T-helper 1 cell (primary cell): Measurements from ENCODE around the gene NDOR1.

Source experiments
- DNase-seq, 5 donors: peaks; one replicate each; pipeline ENCODE4 v3.0.0-alpha.2; 2012 to 2020

Gene NDOR1

DNA sequence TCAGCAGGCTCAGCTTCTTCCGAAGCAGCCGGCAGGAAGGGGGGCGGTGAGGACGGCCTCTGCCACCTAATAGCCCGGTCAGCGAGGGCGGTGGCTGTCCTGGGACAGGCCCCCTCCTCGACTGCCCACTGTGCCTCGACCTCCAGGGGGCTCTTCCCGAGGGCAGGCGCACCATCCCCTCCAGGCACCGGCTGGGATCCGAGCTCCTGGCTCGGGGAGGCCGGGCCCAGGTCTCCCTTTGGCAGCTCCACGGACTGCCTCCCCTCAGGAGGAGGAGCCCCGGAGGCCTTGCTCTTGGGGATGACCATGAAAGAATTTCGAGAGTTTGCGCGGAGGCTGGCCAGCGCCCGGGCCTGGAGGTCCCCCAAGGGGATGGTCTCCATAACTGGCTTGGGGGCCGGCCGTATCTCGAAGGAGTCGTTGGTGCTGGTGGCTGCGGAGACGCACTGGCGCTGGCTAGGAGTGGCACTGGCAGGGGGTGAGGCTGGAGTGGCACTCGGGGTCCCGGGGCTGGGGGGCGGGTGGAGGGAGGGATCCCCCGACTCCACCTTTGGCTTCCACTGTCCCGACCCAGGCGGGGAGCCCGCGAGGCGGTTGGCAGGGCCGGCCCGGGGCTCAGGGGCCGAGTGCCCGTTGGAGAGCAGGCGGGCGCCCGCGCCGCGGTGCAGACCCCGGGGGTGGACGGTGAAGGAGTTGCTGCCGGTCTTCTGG lies 5.9 kb upstream of the NDOR1 start:
- DNase-seq: no peak

DNA sequence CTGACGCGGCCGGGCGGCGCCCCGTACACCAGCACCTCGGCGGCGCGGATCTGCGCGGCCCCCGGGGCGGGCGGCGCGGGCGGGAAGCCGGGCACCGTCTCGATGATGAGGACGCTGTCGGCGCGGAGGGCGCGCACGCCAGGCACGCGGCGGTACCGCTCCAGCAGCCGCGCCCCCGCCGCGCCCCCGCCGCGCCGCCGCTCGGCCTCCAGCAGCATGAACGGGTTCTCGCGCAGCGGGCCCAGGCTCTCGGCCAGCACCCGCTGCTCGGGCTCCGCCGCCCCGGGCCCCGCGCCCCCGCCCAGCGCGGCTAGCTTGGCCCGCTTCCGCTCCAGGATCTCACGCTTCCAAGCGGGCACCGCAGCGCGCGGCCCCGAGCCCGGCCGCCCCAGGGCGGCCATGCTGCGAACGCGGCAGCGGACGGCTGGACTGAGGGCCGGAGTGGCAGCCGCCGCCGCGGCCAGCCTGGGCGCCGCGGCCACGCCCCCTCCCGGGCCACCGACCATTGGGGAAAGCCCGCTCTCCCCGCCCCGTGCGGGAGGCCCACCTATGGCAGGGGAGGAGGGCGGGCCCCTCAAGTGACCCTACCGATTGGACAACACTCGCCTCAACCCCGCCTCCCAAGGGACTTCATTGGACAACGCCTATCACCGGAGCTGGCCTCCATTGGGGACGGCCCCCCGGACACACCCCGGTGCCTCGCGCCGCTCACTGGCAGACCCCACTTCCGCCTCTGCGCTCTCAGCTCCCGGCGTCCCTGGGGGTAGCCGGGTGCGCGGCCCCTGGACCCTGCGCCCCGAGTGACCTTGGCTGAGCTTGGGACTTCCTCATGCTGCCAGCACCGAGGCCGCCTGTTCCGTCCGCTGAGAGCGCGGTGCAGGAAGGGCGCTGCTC lies 4.9 kb upstream of the NDOR1 start, which contains the start of gene TPRN:
Gene TPRN, minus strand, starts transcription at position 431 of the 894 bp plus-strand sequence. Its CDS starts 30 bp downstream, at position 401.
- peak; percentile 96 to 98 (median 97) for DNase-seq

DNA sequence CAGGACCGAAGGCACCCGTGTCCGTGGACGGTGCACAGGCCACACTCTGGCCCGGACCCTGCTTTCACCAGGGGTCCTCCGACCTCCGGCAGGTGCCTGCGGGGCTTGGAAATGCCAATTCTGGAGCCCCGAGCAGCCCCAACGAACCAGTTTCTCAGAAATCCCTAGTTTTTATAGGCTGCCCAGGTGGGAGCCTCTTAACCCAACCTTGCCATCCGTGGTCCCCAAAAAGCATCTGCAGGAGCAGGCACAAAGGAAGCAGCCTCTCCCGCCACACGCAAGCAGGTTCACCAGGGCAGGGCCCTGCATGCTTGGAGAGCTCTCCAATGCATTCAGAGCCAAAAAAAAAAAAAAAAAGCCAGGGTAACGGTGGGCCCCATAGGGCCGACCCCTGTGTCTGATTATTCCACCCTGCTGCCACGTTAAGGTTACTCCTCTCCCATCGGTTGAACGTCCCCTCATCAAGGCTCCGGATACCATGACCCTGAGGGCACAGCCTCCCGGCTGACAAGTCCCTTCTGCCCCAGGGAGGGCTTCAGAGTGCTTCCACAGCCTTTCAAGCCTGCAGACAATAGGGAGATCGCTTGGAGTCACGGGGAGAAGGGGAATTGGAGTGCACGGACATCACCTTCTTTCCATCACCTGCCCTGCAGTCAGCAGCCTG lies 4.2 kb upstream of the NDOR1 start:
- DNase-seq: no peak

DNA sequence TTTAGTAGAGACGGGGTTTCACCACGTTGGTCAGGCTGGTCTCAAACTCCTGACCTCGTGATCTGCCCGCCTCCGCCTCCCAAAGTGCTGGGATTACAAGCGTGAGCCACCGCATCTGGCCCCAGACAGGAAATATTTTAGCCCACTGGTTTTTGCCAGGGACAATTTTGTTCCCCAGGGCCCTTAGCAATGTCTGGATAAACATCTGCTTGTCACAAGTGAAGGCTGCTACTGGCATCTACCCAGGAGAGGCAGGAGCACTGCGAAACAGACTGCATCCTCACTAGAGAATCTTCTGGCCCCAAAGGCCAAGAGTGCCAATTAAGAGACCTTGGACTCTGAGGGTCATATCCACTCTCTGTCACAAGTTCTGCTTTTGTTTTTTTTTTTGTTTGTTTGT lies 2.5 kb upstream of the NDOR1 start:
- DNase-seq: no peak

DNA sequence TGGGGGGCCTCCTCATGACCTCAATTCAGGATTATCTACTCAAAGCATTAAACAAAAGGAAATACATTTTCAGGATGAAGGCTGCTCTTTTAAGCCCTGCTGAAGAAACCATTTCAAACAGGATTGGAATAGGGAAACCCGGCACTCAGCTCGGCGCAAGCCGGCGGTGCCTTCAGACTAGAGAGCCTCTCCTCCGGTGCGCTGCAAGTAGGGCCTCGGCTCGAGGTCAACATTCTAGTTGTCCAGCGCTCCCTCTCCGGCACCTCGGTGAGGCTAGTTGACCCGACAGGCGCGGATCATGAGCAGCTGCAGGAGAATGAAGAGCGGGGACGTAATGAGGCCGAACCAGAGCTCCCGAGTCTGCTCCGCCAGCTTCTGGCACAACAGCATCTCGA lies 772 bp upstream of the NDOR1 start:
- DNase-seq: no peak

DNA sequence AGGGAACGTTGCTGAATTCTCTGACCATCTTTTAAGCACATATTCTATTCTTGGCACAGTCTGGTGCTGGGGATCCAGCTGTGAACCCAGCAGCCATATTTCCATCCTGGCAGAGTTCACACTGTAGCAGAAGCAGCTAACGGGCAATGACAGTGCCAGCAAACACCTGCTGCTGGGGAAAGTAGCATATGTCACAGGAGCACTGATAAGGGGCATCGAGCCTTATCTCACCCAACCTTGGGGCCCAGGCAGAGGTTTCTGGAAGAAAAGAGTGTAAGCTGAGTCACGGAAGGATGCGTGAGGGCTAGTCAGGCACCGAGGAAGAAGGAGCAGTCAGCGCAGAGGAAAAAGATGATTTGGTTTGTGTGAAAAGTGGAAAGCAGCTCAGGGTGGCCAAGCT lies 1.1 kb downstream of the NDOR1 start:
- no peak for DNase-seq

DNA sequence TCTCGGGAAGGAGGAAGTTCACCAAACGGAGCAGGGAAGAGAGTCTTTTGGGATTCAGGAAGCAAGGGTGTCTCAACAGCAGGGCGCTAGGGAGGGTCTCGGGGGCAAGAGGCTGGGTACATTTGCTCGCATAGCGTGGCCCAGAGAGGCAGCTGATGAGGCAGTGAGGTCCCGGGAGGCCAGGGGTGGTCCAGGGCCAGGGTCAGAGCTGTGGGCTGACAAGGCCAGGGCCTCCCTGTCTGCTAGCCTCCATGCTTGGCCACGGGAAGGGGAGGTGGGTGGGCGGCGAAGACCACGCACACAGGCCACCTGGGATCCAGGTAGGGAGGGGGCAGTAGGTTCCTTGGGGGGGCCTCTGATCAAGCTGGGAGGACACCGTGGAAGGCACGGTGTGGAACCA lies 6.0 kb downstream of the NDOR1 start:
- DNase-seq: no peak

DNA sequence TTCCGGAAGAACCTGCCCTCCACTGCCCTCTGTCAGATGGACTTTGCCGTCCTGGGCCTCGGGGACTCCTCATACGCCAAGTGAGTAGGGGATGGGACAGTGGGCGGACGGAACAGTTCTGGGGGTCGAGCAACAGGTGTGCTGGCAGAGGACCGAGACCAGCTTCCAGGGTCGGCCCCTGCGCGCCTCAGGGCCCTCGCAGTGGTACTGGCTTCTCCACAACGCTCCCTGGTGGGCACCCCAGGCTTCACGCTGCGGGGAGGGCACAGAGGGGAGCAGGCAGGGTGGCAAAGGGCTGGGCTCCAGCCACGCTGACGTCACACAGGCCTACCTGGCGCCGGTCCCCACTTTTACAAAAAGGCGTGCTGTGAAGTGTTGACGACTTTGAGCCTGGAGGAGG lies 7.0 kb downstream of the NDOR1 start:
- no peak for DNase-seq

DNA sequence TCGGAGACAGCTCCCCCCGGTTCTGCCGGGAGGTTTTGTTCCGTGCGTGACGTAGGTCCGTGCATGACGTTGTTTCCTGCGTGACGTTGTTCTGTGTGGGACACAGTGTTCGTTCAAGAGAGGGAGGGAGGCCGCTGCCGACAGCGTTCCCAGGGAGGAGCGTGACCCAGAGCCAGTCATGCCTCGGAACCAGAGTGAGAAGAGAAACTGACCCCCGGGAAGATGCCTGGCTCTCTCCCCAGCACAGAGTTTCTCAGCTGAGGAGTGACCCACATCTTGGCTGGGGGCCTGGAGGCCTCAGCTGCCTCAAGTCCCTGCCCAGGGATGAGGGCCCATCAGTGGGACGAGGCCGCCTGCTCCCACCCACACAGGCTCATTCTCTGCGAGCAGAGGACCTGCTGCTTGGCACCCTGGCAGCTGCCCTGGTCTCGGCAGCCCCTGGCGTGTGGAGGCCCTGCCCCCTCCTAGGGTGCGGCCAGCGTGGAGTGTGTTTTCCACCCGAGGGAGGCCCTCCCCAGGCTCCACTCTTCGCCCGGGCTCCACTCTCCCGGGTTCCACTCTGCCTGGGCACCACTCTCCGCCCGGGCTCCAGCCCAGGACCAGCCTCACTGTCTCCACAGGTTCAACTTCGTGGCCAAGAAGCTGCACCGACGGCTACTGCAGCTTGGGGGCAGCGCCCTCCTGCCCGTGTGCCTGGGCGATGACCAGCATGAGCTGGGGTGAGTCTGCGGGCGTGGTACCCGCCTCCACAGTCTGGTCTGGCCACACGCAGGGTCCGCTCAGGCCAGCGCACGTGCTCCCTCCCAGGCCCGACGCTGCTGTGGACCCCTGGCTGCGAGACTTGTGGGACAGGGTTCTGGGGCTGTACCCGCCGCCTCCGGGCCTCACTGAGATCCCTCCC lies 7.9 kb downstream of the NDOR1 start:
- no peak for DNase-seq

DNA sequence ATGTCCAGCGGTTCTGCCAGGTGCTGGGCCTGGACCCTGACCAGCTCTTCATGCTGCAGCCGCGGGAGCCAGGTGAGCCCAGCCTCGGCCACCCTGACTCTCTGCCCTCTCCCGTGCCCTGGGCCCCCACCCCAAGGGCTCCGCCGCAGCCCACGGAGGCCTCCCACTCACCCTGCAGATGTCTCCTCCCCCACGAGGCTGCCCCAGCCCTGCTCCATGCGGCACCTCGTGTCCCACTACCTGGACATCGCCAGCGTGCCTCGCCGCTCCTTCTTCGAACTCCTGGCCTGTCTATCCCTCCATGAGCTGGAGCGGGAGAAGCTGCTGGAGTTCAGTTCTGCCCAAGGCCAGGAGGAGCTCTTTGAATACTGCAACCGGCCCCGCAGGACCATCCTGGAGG lies 9.1 kb downstream of the NDOR1 start:
- DNase-seq: no peak

DNA sequence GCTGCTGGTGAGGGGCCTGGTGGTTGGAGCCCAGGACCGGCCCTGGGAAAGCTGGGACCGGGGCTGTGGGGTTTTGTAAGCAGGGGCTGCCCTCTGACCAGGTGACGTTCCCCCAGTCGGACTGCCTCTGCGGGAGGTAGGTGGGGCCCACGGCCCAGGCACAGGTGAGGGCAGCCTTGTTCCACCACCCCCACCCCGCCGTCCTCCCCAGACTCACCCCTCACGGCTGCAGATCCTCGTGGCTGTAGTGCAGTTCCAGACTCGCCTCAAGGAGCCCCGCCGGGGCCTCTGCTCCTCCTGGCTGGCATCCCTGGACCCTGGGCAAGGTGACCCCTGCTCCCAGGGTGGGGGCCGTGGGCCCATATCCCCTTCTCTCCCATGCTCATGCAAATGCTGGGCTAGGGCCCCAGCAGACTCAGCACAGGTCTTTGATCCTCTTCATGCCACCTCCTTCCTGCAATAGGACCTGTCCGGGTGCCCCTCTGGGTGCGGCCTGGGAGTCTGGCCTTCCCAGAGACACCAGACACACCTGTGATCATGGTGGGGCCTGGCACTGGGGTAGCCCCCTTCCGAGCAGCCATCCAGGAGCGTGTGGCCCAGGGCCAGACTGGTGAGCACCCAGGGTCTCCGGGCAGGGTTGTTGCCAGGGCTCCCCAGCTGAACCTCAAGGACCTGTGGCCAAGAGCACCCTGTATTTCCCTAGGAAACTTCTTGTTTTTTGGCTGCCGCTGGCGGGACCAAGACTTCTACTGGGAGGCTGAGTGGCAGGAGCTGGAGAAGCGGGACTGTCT lies 9.9 kb downstream of the NDOR1 start:
- no peak for DNase-seq

DNA sequence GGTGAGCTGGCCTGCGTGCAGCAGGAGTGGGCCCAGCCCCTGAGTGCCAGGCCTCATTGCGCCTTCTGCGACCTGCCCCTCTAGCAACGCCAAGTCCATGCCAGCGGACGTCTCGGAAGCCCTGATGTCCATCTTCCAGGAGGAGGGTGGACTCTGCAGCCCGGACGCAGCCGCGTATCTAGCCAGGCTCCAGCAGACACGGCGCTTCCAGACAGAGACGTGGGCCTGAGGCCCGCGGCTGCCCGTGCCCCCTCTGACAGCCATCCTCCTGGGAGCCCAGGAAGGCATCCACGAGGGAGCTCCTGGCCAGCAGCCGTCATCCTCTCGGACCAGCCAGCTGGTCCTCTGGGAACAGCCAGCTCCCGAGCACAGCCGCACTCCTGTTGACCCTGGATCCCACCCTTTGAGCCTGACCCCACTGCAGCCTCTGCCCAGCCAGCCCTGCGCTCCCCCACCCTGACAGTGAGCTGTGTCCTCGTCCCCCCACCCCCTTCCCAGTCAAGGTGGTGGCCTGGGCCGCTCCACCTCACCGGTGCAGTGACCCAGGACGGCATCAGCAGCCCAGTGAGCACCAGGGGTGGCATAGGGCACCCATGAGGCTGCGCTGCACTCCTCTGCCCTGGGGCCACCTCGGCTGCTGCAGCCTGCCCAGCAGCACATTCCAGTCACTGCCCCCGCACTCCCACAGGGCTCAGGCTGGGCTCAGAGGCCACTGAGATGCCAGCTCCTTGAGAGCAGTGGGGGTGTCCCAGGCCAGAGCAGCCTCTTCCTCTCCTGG lies 10.9 kb downstream of the NDOR1 start:
- no peak for DNase-seq

DNA sequence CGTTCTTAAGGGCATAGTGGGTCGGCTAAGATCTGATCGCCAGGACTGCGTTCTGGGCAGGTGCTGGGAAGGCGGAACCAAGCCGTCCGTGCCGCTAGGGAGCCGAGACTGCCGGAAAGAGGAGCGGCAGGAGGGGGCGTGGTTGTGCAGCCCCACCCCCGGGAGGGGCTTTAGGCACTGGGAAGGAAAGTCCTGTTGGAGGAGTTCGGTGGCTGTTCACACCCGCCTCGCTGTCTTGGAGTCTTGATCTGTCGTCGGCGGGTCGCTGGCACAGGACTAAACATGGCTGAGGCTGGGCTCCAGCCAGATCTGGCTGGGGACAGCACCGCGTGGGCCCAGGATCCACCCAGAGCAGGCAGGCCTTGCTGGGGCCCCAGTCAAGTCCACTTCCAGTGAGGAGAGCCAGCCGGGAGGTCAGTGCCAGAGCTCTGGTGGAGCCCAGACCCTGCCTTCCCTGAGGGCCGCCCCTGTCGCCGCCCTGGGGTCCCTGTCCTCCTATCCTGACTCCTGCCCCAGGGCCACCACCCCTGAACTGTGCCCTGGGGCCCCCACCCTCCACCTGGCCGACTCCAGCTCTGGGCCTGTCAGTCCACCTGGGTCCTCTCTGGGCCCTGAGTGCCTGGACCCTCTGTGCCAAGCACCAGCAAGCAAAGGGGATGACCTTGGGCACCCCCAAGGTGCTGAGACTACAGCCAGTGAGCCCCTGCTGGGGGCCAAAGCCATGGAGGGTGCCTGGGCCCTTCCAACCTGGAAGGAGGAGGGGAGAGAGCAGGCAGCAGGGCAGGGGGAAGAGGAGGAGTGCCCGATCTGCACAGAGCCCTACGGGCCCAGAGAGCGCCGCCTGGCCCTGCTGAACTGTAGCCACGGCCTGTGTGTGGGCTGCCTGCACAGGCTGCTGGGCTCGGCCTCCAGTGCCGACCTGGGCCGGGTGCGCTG lies 12.0 kb downstream of the NDOR1 start:
- DNase-seq: no peak

DNA sequence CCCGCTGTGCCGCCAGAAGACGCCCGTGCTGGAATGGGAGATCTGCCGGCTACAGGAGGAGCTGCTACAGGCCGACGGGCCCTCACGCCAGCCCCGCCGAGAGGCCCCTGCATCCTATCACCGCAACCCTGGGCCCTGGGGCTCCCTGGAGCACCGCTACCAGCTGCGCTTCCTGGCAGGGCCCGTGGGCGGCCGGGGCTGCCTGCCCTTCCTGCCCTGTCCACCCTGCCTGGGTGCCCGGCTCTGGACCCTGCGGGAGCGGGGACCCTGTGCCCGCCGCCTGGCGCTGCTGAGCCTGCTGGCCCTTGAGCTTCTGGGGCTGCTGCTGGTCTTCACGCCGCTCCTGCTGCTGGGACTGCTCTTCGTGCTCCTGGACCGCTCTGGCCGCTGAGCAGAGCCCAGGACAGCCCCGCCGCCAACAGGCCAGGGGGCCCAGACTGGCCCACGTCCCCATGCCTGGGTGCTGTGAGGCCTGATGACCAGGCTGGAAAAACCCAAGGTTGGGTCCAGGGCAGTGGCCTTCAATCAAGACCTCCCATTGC lies 12.8 kb downstream of the NDOR1 start:
- DNase-seq: no peak

DNA sequence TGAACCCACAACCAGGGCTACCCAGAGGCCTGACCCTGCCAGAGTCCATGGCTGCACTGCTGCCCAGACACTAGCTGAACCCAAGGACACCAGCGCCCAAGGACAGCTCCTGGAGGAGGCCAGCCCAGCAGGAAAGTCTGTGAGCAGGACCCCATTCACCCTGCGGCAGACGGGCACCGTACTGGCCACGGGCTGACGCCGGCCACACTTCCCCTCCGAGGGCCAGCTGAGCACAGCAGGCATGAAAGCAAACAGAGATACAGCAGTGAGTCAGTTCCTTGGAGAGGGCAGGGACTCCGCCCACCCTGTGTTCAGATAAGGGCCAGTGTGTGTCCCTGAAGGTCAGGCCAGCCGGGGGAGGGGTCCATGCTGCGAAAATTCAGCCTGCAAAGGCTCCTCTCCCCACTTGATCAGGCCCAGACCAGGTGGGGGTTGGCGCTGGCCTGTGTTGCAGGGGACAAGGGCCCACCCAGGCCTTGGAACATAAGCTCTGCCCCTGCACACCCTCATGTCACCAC lies 13.3 kb downstream of the NDOR1 start:
- no peak for DNase-seq

DNA sequence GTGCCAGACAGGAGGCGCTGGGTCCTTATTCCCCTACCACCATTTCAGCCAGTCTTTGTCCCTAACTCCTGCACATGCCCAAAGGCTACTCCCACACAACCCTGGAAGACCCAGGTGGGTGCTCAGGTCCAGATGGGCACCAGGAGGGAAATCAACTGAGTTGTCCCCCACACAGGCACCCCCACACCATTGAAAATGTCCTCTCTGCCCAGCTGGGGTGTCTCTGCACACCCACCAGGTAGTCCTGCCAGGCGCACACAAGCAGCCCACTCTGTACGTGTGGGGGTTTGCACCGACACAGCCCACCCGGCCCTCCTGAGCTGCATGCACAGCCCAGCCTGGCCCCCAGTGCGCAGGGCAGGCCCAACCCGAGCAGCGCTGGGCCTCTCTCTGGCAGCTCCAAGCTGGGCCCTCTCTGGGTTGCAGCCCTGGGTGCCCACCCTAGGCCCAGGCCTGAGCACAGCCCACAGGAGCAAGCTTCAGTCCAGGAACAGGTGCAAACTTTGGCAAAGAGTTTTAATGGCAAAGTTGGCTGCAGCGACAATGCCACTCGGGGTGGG lies 14.3 kb downstream of the NDOR1 start:
- no peak for DNase-seq

DNA sequence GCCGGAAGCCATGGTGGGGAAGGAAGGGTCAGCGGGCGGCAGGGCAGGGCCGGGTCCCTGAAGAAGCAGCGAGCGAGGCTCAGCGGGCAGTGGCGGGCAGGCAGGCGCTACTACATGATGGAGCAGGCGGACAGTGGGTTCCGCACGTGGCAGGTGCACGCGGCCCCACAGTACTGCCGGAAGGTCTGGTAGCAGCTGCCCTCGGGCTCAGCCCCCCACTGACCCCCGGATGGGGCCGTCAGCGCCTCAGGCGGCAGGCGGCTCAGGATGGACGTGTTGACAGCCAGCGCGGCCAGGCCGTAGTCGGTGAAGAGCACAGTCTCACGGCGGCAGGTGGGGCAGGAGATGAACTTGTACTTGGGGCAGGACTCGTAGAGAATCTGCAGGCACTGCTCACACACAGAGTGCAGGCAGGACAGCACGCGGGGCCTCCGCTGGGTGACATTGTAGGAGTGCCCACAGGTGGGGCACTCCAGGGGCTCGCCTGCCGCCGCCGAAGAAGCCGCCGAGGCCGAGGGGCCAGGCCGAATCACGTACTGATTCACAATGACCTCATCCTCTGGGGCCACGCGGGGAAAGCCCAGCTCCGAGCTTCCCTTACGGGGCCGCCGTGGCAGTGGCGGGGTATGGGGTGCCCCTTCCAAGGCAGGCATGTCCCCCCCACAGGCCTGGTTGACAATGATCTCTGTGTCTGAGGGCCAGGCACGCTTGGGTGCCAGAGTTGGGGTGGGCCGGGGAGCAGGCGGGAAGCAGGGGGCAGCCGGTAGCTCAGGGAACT lies 15.0 kb downstream of the NDOR1 start:
- no peak for DNase-seq

DNA sequence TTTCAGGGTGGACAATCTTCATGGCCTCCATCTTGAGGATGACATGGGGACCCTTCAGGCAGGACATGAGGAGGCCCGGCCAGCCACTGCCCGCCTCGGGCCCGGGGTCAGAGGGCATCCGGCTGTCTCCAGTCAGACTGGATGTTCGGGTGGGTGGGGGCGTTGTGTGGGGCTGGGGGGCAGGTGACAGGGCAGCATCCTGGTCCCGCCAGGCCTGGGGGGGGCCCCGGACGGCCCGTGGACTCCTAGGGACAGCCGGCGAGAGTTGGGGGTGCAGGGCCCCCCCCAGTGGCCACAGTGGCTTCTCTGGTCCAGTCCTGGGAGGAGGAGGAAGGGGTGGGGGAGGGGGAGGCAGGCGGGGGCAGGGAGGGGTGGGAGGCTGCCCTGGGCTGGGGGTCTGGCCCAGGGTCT lies 15.6 kb downstream of the NDOR1 start:
- DNase-seq: no peak
